IMR-90 (cell line): ENCODE measurements around the gene YKT6. TPM values are rescaled to one million over a fixed set of nuclear protein-coding genes. Genes with fewer than 3 reads are reported as not detected.

Experiments
- ATAC-seq: fragments of 200-7000 bp; cut with Tn5 transposase; 2 replicates; pipeline ENCODE4 v1.9.1; 2020; ENCODE audit warnings: low read depth, mild to moderate bottlenecking, moderate library complexity
- BruUV-seq: library from RNA; stranded (reverse); fragments of 400-500 nt; replicated peaks from 2 replicates; lab custom pipeline; 2021; lab: Mats Ljungman, UMichigan
- CTCF ChIA-PET: fragments of 300-600 bp; formaldehyde crosslinking; extraction: SDS; loops from one replicate; lab custom pipeline; 2021; ENCODE audit warnings: antibody characterized with exemption; lab: Yijun Ruan, JAX
- POLR2A ChIA-PET: fragments of 300-600 bp; sonication (Branson Sonifier 250); formaldehyde crosslinking; loops from one replicate; lab custom pipeline; 2022; ENCODE audit warnings: antibody characterized with exemption; ENCODE audit not compliant: unreplicated experiment; lab: Charles Lee
- DNase-seq: peaks from one replicate; pipeline ENCODE4 v3.0.0; 2013
- H2AFZ ChIP-seq: replicated peaks from 2 replicates; pipeline ENCODE3; 2013; ENCODE audit warnings: low read length, mild to moderate bottlenecking; ENCODE audit not compliant: poor library complexity
- H2AK5ac ChIP-seq: 2 replicates; pipeline ENCODE4 v1.6.1; 2013; ENCODE audit warnings: low read depth, low read length, inconsistent platforms
- H2AK9ac ChIP-seq: replicated peaks from 2 replicates; pipeline ENCODE3; 2013; ENCODE audit warnings: mild to moderate bottlenecking, low read depth, low read length, moderate library complexity; ENCODE audit not compliant: poor library complexity
- H2BK120ac ChIP-seq: 2 replicates; pipeline ENCODE4 v1.6.1; 2013; ENCODE audit warnings: low read depth, low read length, inconsistent platforms
- H2BK15ac ChIP-seq: 3 replicates; pipeline ENCODE4 v1.6.1; 2013; ENCODE audit warnings: low read depth, low read length, inconsistent platforms
- H2BK20ac ChIP-seq: 2 replicates; pipeline ENCODE4 v1.6.1; 2013; ENCODE audit warnings: low read depth, mild to moderate bottlenecking, inconsistent platforms, low read length, moderate library complexity
- H2BK5ac ChIP-seq: 2 replicates; pipeline ENCODE4 v1.6.1; 2013; ENCODE audit warnings: mild to moderate bottlenecking, low read depth, low read length, inconsistent platforms; ENCODE audit not compliant: poor library complexity, severe bottlenecking
- H3K14ac ChIP-seq: replicated peaks from 2 replicates; pipeline ENCODE4 v1.6.1; 2013; ENCODE audit warnings: low read depth, low read length, inconsistent platforms
- H3K18ac ChIP-seq: 2 replicates; pipeline ENCODE4 v1.6.1; 2013; ENCODE audit warnings: low read depth, low read length, control low read depth
- H3K23ac ChIP-seq: 2 replicates; pipeline ENCODE4 v1.6.1; 2013; ENCODE audit warnings: low read depth, low read length, inconsistent platforms
- H3K27ac ChIP-seq: 2 replicates; pipeline ENCODE4 v1.5.1; 2013; ENCODE audit warnings: mild to moderate bottlenecking, control low read depth, low read length; ENCODE audit not compliant: insufficient read depth
- H3K27me3 ChIP-seq: 2 replicates; pipeline ENCODE4 v1.6.1; 2013; ENCODE audit warnings: low read length; ENCODE audit not compliant: control insufficient read depth, insufficient read depth
- H3K36me3 ChIP-seq: 2 replicates; pipeline ENCODE4 v1.6.1; 2013; ENCODE audit warnings: low read length, mixed read lengths; ENCODE audit not compliant: control insufficient read depth, insufficient read depth
- H3K4ac ChIP-seq: 2 replicates; pipeline ENCODE4 v1.6.1; 2013; ENCODE audit warnings: low read depth, low read length, inconsistent platforms
- H3K4me1 ChIP-seq: 2 replicates; pipeline ENCODE4 v1.6.1; 2013; ENCODE audit warnings: low read length, mixed read lengths; ENCODE audit not compliant: control insufficient read depth, insufficient read depth
- H3K4me2 ChIP-seq: 2 replicates; pipeline ENCODE4 v1.6.1; 2013; ENCODE audit warnings: low read depth, mild to moderate bottlenecking, control low read depth, low read length, moderate library complexity
- H3K4me3 ChIP-seq: 2 replicates; pipeline ENCODE4 v1.5.1; 2013; ENCODE audit warnings: low read depth, mild to moderate bottlenecking, control low read depth, low read length, moderate library complexity; ENCODE audit not compliant: insufficient read depth
- H3K56ac ChIP-seq: 2 replicates; pipeline ENCODE4 v1.6.1; 2013; ENCODE audit warnings: low read length, inconsistent platforms; ENCODE audit not compliant: insufficient read depth; ENCODE audit errors: extremely low read depth
- H3K79me1 ChIP-seq, 2 experiments: 2 replicates each; pipeline ENCODE4 v1.6.1; 2013; ENCODE audit warnings: low read length in 2 of 2, inconsistent platforms in 1 of 2, low read depth in 1 of 2
- H3K9ac ChIP-seq: 2 replicates; pipeline ENCODE4 v1.6.1; 2013; ENCODE audit warnings: low read depth, low read length, control low read depth
- H3K9me1 ChIP-seq: 2 replicates; pipeline ENCODE4 v1.6.1; 2013; ENCODE audit warnings: low read length, inconsistent platforms; ENCODE audit not compliant: insufficient read depth
- H3K9me3 ChIP-seq: 2 replicates; pipeline ENCODE4 v1.6.1; 2013; ENCODE audit warnings: low read length; ENCODE audit not compliant: control insufficient read depth, insufficient read depth
- H4K20me1 ChIP-seq: 2 replicates; pipeline ENCODE4 v1.6.1; 2013; ENCODE audit warnings: low read length, inconsistent platforms; ENCODE audit not compliant: insufficient read depth
- H4K5ac ChIP-seq: 2 replicates; pipeline ENCODE4 v1.6.1; 2013; ENCODE audit warnings: mild to moderate bottlenecking, low read depth, low read length, control low read depth
- H4K8ac ChIP-seq, 2 experiments: 2 replicates each; pipeline ENCODE4 v1.6.1; 2013; ENCODE audit warnings: low read depth in 2 of 2, low read length in 2 of 2, control low read depth in 1 of 2, inconsistent platforms in 1 of 2
- H4K91ac ChIP-seq: 2 replicates; pipeline ENCODE4 v1.6.1; 2013; ENCODE audit warnings: low read depth, low read length, inconsistent platforms; ENCODE audit not compliant: insufficient read depth
- BHLHE40 ChIP-seq: fragments of 150-350 bp; IDR thresholded peaks from 2 replicates; pipeline ENCODE4 v1.6.1; 2016; ENCODE audit warnings: mild to moderate bottlenecking, low read depth, low read length
- CHD1 ChIP-seq: IDR thresholded peaks from 2 replicates; pipeline ENCODE4 v1.6.1; 2012; ENCODE audit warnings: low read depth, low read length, improper control_type of control experiment
- CTCF ChIP-seq: conservative IDR thresholded peaks from 2 replicates; pipeline ENCODE4 v1.5.1; 2012; ENCODE audit warnings: mild to moderate bottlenecking, low read depth, low read length, improper control_type of control experiment
- ELK1 ChIP-seq: fragments of 150-350 bp; IDR thresholded peaks from 2 replicates; pipeline ENCODE4 v1.6.1; 2016; ENCODE audit warnings: low read depth, mild to moderate bottlenecking, low read length, moderate library complexity, borderline replicate concordance
- FOS ChIP-seq: fragments of 150-350 bp; IDR thresholded peaks from 2 replicates; pipeline ENCODE4 v1.6.1; 2016; ENCODE audit warnings: low read depth, low read length
- MAFK ChIP-seq: IDR thresholded peaks from 2 replicates; pipeline ENCODE4 v1.6.1; 2012; ENCODE audit warnings: low read depth, low read length, improper control_type of control experiment
- MAZ ChIP-seq: IDR thresholded peaks from 2 replicates; pipeline ENCODE4 v1.6.1; 2012; ENCODE audit warnings: low read depth, mild to moderate bottlenecking, low read length, improper control_type of control experiment, moderate library complexity, borderline replicate concordance
- MXI1 ChIP-seq: IDR thresholded peaks from 2 replicates; pipeline ENCODE4 v1.6.1; 2012; ENCODE audit warnings: low read depth, mild to moderate bottlenecking, low read length, moderate library complexity, borderline replicate concordance
- NFE2L2 ChIP-seq: fragments of 150-350 bp; IDR thresholded peaks from 2 replicates; pipeline ENCODE4 v1.6.1; 2016; ENCODE audit warnings: low read depth, mild to moderate bottlenecking, low read length
- POLR2A ChIP-seq: IDR thresholded peaks from 2 replicates; pipeline ENCODE4 v1.6.1; 2012; ENCODE audit warnings: mild to moderate bottlenecking, low read depth, low read length
- RAD21 ChIP-seq: IDR thresholded peaks from 2 replicates; pipeline ENCODE4 v1.6.1; 2012; ENCODE audit warnings: low read length, improper control_type of control experiment
- RCOR1 ChIP-seq: IDR thresholded peaks from 2 replicates; pipeline ENCODE4 v1.6.1; 2012; ENCODE audit warnings: mild to moderate bottlenecking, low read length, improper control_type of control experiment; ENCODE audit not compliant: insufficient replicate concordance
- RFX5 ChIP-seq: IDR thresholded peaks from 2 replicates; pipeline ENCODE4 v1.8.0; 2012; ENCODE audit warnings: low read depth, mild to moderate bottlenecking, low read length, moderate library complexity
- SMC3 ChIP-seq: fragments of 150-350 bp; IDR thresholded peaks from 2 replicates; pipeline ENCODE4 v1.6.1; 2016; ENCODE audit warnings: low read depth, mild to moderate bottlenecking, antibody characterized with exemption, low read length, moderate library complexity
- USF2 ChIP-seq: fragments of 150-350 bp; IDR thresholded peaks from 2 replicates; pipeline ENCODE4 v1.6.1; 2017; ENCODE audit warnings: mild to moderate bottlenecking, antibody characterized with exemption, low read length, low read depth
- WGBS, 2 experiments: methylation state at CpG; one replicate each; pipeline versions ENCODE4 v1.1.5 to v1.1.7; 2013; ENCODE audit warnings: missing lambda C conversion rate in 2 of 2; ENCODE audit not compliant: insufficient read length in 1 of 2; ENCODE audit errors: extremely low coverage in 2 of 2; 5-methylcytosine and 5-hydroxymethylcytosine counted together
- dilution Hi-C: fragments of 300-500 bp; cut with HindIII; formaldehyde crosslinking; loops from one replicate; pipeline ENCODE4 v1.14.3; 2018; ENCODE audit warnings: low sequenced_read_pairs; ENCODE audit not compliant: unreplicated experiment
- in situ Hi-C: fragments of 300-500 bp; cut with MboI; formaldehyde crosslinking; loops from 3 replicates; pipeline ENCODE4 v1.14.3; 2019; ENCODE audit warnings: low sequenced_read_pairs, inconsistent platforms, mixed read lengths
- intact Hi-C: fragments of 100-400 bp; cut with micrococcal nuclease; formaldehyde crosslinking; loops from 2 replicates; pipeline ENCODE4 v1.10.0; 2022
- polyA plus RNA-seq, 3 experiments: library from polyadenylated mRNA; depleted of rRNA; stranded (reverse); fragments of >200 nt; gene quantifications; 2 replicates each; pipeline ENCODE4 v1.2.3, GENCODE V29; 2012; ENCODE audit warnings: low replicate concordance in 1 of 3
- total RNA-seq: library from RNA; depleted of rRNA; stranded (reverse); fragments of >200 nt; gene quantifications from 2 replicates; pipeline ENCODE4 v1.2.3, GENCODE V29; 2012

YKT6 gene
- total and polyA plus RNA-seq, 2 of the 4 experiments (the other 2 are of a cell fraction), result 115 to 120 TPM

- in situ Hi-C loops, result no loop called here
- H3K23ac ChIP-seq, result no peak overlapping the region
- H3K4me2 ChIP-seq, result no peak overlapping the region
- H3K9me1 ChIP-seq, result peaks cover 7% of the 10 kb centered on the region
- TF ChIP-seq RFX5, result no peak
- TF ChIP-seq POLR2A, result no peak
- no peak for TF ChIP-seq MXI1
- TF ChIP-seq SMC3, result no peak
- no peak for TF ChIP-seq FOS
- no peak for TF ChIP-seq MAFK
- no peak for TF ChIP-seq ELK1
- no peak for TF ChIP-seq NFE2L2
- TF ChIP-seq CTCF, result no peak
- TF ChIP-seq RCOR1, result no peak
- TF ChIP-seq MAZ, result no peak
- no peak for TF ChIP-seq CHD1
- TF ChIP-seq USF2, result no peak
- TF ChIP-seq BHLHE40, result no peak
- TF ChIP-seq RAD21, result no peak
- ChIA-PET POLR2A (no interaction called here), CTCF (no interaction called here)
- BruUV-seq, result no TSS peak
- H3K9ac ChIP-seq, result no peak overlapping the region
- H3K27me3 ChIP-seq, result no peaks in the 10 kb centered on the region
- no peak overlapping the region for H3K27ac ChIP-seq
- H2AK5ac ChIP-seq, result no peak overlapping the region
- no peak overlapping the region for H3K14ac ChIP-seq
- no peak overlapping the region for H4K5ac ChIP-seq
- H2BK15ac ChIP-seq, result no peak overlapping the region
- no peak overlapping the region for H2AFZ ChIP-seq
- H3K9me3 ChIP-seq, result no peaks in the 10 kb centered on the region
- DNase-seq (no peak), ATAC-seq (no peak)
- intact Hi-C loops, result no loop called here
- no peak overlapping the region for H4K8ac ChIP-seq
- H2BK5ac ChIP-seq, result no peak overlapping the region
- H3K36me3 ChIP-seq, result peaks cover 55% of the 10 kb centered on the region
- no peak overlapping the region for H3K4me3 ChIP-seq
- peaks cover 35% of the 10 kb centered on the region for H4K20me1 ChIP-seq
- H3K56ac ChIP-seq, result no peak overlapping the region
- 88% methylated on average over 1 of the region's 5 CpGs; no CpG with 5 or more reads in 1 of the 2 experiments for WGBS, 2 experiments
- H3K79me1 ChIP-seq, result peaks cover 30 to 76% of the 10 kb centered on the region in 2 experiments
- H3K4me1 ChIP-seq, result no peaks in the 10 kb centered on the region; the same call in 1 of the 2 replicates
- no peak overlapping the region for H3K4ac ChIP-seq
- H4K91ac ChIP-seq, result no peak overlapping the region
- dilution Hi-C loops, result no loop called here
- H2BK120ac ChIP-seq, result no peak overlapping the region
- no peak overlapping the region for H2AK9ac ChIP-seq
- H3K18ac ChIP-seq, result no peak overlapping the region
- H2BK20ac ChIP-seq, result no peak overlapping the region
These were observed 5.2 kb downstream of the YKT6 start for GRCh38 chr7:44206008-44206407.
